Measurements from ENCODE around the gene MCOLN3. TPM values are rescaled to one million over a fixed set of nuclear protein-coding genes. Genes with fewer than 3 reads are reported as not detected.
"Not testable (repeated sequence)": the region's sequence is repeated elsewhere in the genome, so short reads cannot be mapped to it uniquely, and the experiment has no call there.

Gene MCOLN3
- total and polyA plus RNA-seq, 2 experiments from 2014 or later = 3.5 to 4.4 TPM

GRCh38 chr1:84991097-84991920 is 57.0 kb downstream of the MCOLN3 start:
- Histone ChIP-seq H3K4me1 (ENCODE audit: insufficient read depth) (0 out of 2 replicates have a peak, but pooled peaks cover under 1% of the 10 kb centered on the region), H3K9me2 (ENCODE audit: insufficient read depth) (no peaks in the 10 kb centered on the region), H3K4me2 (no peak overlapping the region), H3K27me3 (ENCODE audit: insufficient read depth) (peaks cover 24% of the 10 kb centered on the region), H3K27ac (ENCODE audit: low read depth) (no peak overlapping the region), H4K20me1 (replicated peaks; ENCODE audit: insufficient read depth) (no peaks in the 10 kb centered on the region), H2AFZ (no peak overlapping the region), H3K79me2 (replicated peaks; ENCODE audit: insufficient read depth) (no peaks in the 10 kb centered on the region), H3K36me3 (ENCODE audit: insufficient read depth) (no peaks in the 10 kb centered on the region), H3F3A (replicated peaks; ENCODE audit: low read depth) (no peaks in the 10 kb centered on the region), H3K4me3 (no peak overlapping the region)
- no peak for TF ChIP-seq REST (IDR thresholded peaks at IDR 0.05; ENCODE audit: unreplicated experiment)
- no peak for TF ChIP-seq EZH2phosphoT487 (IDR thresholded peaks at IDR 0.05; ENCODE audit: unreplicated experiment)
- TF ChIP-seq NANOG (IDR thresholded peaks at IDR 0.05; ENCODE audit: borderline replicate concordance) = no peak
- ATAC-seq = no peak
- H3K4me1 Mint-ChIP-seq = peaks cover 3% of the 10 kb centered on the region; the same call in 2 of the 3 replicates
- no peak for DNase-seq (ENCODE audit: low spot score)
- peaks cover 10% of the 10 kb centered on the region for H3K27me3 Mint-ChIP-seq (ENCODE audit: insufficient read depth, low read depth, poor library complexity)
- no peaks in the 10 kb centered on the region for H3K36me3 Mint-ChIP-seq (ENCODE audit: low read depth)
- H3K9me3 Mint-ChIP-seq = no peaks in the 10 kb centered on the region; the same call in 2 of the 3 replicates
- no peak overlapping the region for H3K27ac Mint-ChIP-seq
- no peak overlapping the region for H3K4me3 Mint-ChIP-seq

DNA sequence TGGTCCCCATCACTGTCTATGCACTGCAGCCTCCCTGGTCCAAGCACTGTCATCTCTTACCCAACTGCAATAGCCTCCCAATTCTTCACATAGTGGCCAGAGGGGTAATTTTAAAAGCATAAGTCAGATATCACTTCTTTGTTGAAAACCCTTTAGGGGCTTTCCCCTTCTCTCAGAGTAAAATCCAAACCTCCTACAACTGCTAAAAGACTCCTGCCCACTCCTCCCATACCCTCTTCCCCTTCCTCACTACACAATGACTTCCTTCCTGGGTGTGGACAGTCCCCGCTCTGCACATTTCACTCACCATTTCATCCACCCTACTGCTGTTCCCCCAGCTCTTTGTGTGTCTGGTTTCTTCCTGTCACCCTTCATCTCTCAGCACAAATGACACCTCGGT is 59.7 kb downstream of the MCOLN3 start:
- H3K27ac ChIP-seq (ENCODE audit: low read depth) = no peak overlapping the region
- no peaks in the 10 kb centered on the region for H3F3A ChIP-seq (replicated peaks; ENCODE audit: low read depth)
- no peaks in the 10 kb centered on the region for H3K36me3 Mint-ChIP-seq (ENCODE audit: low read depth)
- H3K9me2 ChIP-seq (ENCODE audit: insufficient read depth) = no peaks in the 10 kb centered on the region
- DNase-seq (ENCODE audit: low spot score) (no peak), ATAC-seq (no peak)
- H3K9me3 Mint-ChIP-seq = no peaks in the 10 kb centered on the region
- H3K79me2 ChIP-seq (replicated peaks; ENCODE audit: insufficient read depth) = no peaks in the 10 kb centered on the region
- no peak overlapping the region for H3K27ac Mint-ChIP-seq
- H3K4me3 ChIP-seq = no peak overlapping the region
- H3K4me1 Mint-ChIP-seq = no peaks in the 10 kb centered on the region
- H3K4me2 ChIP-seq = no peak overlapping the region
- H3K4me3 Mint-ChIP-seq = no peak overlapping the region
- H3K27me3 ChIP-seq (ENCODE audit: insufficient read depth) = no peaks in the 10 kb centered on the region
- H3K36me3 ChIP-seq (ENCODE audit: insufficient read depth) = no peaks in the 10 kb centered on the region
- H2AFZ ChIP-seq = no peak overlapping the region
- TF ChIP-seq EZH2phosphoT487 (IDR thresholded peaks at IDR 0.05; ENCODE audit: unreplicated experiment) (no peak), NANOG (IDR thresholded peaks at IDR 0.05; ENCODE audit: borderline replicate concordance) (no peak), CTCF (conservative IDR thresholded peaks at IDR 0.05; ENCODE audit: low read depth in 2 of 2) (no peak), ZNF114 (CRISPR knock-in tag; IDR thresholded peaks at IDR 0.05) (no peak), STAT1 (IDR thresholded peaks at IDR 0.05; ENCODE audit: unreplicated experiment) (no peak), POLR2AphosphoS5 (IDR thresholded peaks at IDR 0.05; ENCODE audit: low read depth) (no peak), EZH2 (IDR thresholded peaks at IDR 0.05; ENCODE audit: low read depth, unreplicated experiment) (no peak), ZNF331 (CRISPR knock-in tag; IDR thresholded peaks at IDR 0.05; ENCODE audit: low read depth) (no peak)
- no peaks in the 10 kb centered on the region for H3K27me3 Mint-ChIP-seq (ENCODE audit: insufficient read depth, low read depth, poor library complexity)
- H3K4me1 ChIP-seq (ENCODE audit: insufficient read depth) = no peaks in the 10 kb centered on the region
- no peaks in the 10 kb centered on the region; the same call in 1 of the 2 replicates for H4K20me1 ChIP-seq (replicated peaks; ENCODE audit: insufficient read depth)

- not testable (repeated sequence) for H3K27ac Mint-ChIP-seq; H3K79me2 ChIP-seq (replicated peaks; ENCODE audit: insufficient read depth); H3K4me3 Mint-ChIP-seq; H3K27me3 ChIP-seq (ENCODE audit: insufficient read depth); DNase-seq (ENCODE audit: low spot score); H3K4me1 ChIP-seq (ENCODE audit: insufficient read depth); H3K27me3 Mint-ChIP-seq (ENCODE audit: insufficient read depth, low read depth, poor library complexity); H3K36me3 ChIP-seq (ENCODE audit: insufficient read depth); H2AFZ ChIP-seq; ATAC-seq; H3K27ac ChIP-seq (ENCODE audit: low read depth); H3K4me3 ChIP-seq; H3K36me3 Mint-ChIP-seq (ENCODE audit: low read depth); H3F3A ChIP-seq (replicated peaks; ENCODE audit: low read depth); H4K20me1 ChIP-seq (replicated peaks; ENCODE audit: insufficient read depth); H3K9me3 Mint-ChIP-seq; H3K4me2 ChIP-seq; H3K9me2 ChIP-seq (ENCODE audit: insufficient read depth); H3K4me1 Mint-ChIP-seq
These were observed 61.7 kb downstream of the MCOLN3 start for GRCh38 chr1:84986561-84986960.
